Adrenal gland (tissue), 5 donors: ENCODE measurements around the gene IRF2BP2.
A peak's percentile ranks its signal among the peaks of the same experiment; 100 is the strongest.

Experiments
- POLR2A ChIP-seq, 2 donors: fragments of 450-650 bp; IDR thresholded peaks; one replicate each; pipeline ENCODE4 v1.6.1; 2017; ENCODE audit warnings: antibody characterized with exemption in 2 of 2, mild to moderate bottlenecking in 2 of 2, moderate library complexity in 1 of 2
- TF ChIP-seq, protein P1 (sequence below), 6 experiments: fragments of 450-650 bp in 4 of 6; fragments of 200-600 bp in 2 of 6; sonication (generic) in 1 of 6; IDR thresholded peaks; 1 replicate in 5 of 6; 2 replicates in 1 of 6; pipeline versions ENCODE4 v1.5.1 to v1.8.0; 2016 to 2021; ENCODE audit warnings: antibody characterized with exemption in 6 of 6, mild to moderate bottlenecking in 2 of 6, moderate library complexity in 1 of 6
- donor health status: DM: no; HTN: no; CAD: no.

DNA sequence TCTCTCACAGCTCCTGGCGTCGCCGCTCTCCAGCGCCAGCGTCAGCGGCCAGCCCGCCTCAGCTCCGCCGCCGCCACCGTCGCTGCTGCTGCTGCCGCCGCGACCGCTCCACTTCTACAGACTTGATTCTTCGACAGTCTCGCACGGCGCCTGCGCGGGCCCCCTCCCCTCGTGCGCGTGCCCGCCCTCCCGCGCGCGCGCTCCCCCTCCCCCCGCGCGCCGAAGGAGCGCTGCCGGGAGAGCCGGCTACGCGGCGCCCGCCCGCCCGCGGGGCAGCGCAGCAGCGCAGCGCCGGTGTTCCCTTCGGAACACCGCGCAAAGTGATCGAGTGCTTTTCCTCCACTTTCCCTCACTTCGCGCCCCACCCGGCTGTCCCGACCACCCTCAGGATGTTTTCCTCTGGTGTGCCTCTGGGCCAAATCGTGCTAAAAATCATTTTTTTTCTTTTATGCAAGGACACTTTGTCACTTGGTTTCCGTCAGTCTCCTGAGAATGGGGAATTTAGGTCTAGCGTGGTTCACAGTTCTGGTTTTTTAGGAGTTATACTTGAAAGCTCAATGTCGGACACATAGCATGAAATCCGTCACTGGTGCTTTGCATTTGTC lies at the start of gene IRF2BP2:
- TF ChIP-seq, protein P1, sequence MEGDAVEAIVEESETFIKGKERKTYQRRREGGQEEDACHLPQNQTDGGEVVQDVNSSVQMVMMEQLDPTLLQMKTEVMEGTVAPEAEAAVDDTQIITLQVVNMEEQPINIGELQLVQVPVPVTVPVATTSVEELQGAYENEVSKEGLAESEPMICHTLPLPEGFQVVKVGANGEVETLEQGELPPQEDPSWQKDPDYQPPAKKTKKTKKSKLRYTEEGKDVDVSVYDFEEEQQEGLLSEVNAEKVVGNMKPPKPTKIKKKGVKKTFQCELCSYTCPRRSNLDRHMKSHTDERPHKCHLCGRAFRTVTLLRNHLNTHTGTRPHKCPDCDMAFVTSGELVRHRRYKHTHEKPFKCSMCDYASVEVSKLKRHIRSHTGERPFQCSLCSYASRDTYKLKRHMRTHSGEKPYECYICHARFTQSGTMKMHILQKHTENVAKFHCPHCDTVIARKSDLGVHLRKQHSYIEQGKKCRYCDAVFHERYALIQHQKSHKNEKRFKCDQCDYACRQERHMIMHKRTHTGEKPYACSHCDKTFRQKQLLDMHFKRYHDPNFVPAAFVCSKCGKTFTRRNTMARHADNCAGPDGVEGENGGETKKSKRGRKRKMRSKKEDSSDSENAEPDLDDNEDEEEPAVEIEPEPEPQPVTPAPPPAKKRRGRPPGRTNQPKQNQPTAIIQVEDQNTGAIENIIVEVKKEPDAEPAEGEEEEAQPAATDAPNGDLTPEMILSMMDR (IDR thresholded peaks at IDR 0.05): peak in 1 of 6 experiments; percentile 21
- TF ChIP-seq POLR2A (IDR thresholded peaks at IDR 0.05): peak; percentile 91 to 97
